ENCODE data around the gene NTRK2.

NTRK2 gene

GRCh38 chr9:84899326-84899725 is 229.8 kb downstream of the NTRK2 start:
- Histone ChIP-seq H3K4me3 (ENCODE audit: low read depth, low read length) (no peak overlapping the region), H3K36me3 (replicated peaks) (no peaks in the 10 kb centered on the region), H3K27ac (no peak overlapping the region), H3K27me3 (replicated peaks) (no peaks in the 10 kb centered on the region)
- DNase-seq = no peak
- TF ChIP-seq CTCF (IDR thresholded peaks at IDR 0.05; ENCODE audit: low read depth, low read length, missing control alignments) = no peak
- in situ Hi-C loops (cut with HindIII; ENCODE audit: low pct_ligation_motif_present, low sequenced_read_pairs) = no loop called here

DNA sequence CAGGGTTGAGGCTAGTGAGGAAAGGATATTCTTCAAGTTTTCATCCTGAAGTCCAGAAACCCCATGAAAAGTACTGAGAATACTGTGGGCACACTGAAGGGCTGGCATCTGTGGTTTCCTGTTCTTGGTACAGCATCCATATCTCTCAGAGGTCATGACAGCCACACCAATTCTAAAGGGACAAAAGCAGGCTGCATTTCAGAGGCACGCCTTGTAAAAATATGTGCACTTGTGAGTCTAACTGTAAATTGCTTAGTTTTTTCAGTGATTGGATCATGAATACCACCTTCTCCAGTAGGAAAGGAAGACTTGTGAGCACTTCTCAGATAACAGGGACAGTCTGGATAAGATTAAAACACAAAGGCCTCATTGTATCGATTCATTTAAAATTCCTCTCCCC is 230.9 kb downstream of the NTRK2 start:
- in situ Hi-C loops (cut with HindIII; ENCODE audit: low pct_ligation_motif_present, low sequenced_read_pairs) = no loop called here
- Histone ChIP-seq H3K27ac (no peak overlapping the region), H3K4me3 (ENCODE audit: low read depth, low read length) (no peak overlapping the region), H3K27me3 (replicated peaks) (no peaks in the 10 kb centered on the region), H3K36me3 (replicated peaks) (no peaks in the 10 kb centered on the region)
- no peak for TF ChIP-seq CTCF (IDR thresholded peaks at IDR 0.05; ENCODE audit: low read depth, low read length, missing control alignments)
- DNase-seq = no peak

DNA sequence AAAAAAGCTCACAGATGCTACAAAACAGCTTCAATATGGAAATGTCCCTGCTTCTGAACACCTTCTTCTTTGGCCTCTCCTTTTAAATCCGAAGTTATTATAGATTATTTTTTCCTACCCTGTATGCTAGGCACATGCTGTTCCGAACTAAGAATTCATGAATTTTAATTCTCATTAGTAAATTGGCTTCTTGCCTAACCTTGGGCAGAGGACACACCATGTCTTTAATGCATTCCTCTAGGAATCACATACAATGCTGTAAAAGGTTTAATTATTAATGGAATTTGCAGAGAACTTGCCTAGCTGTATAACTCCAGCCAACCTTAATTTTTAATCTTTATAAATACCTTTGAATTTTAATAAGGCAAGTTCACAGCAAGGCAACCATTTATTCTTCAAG is 234.4 kb downstream of the NTRK2 start:
- H3K4me3 ChIP-seq (ENCODE audit: low read depth, low read length) = no peak overlapping the region
- in situ Hi-C loops (cut with HindIII; ENCODE audit: low pct_ligation_motif_present, low sequenced_read_pairs) = no loop called here
- DNase-seq = no peak
- no peaks in the 10 kb centered on the region for H3K27me3 ChIP-seq (replicated peaks)
- no peaks in the 10 kb centered on the region for H3K36me3 ChIP-seq (replicated peaks)
- no peak overlapping the region for H3K27ac ChIP-seq
- TF ChIP-seq CTCF (IDR thresholded peaks at IDR 0.05; ENCODE audit: low read depth, low read length, missing control alignments) = no peak

DNA sequence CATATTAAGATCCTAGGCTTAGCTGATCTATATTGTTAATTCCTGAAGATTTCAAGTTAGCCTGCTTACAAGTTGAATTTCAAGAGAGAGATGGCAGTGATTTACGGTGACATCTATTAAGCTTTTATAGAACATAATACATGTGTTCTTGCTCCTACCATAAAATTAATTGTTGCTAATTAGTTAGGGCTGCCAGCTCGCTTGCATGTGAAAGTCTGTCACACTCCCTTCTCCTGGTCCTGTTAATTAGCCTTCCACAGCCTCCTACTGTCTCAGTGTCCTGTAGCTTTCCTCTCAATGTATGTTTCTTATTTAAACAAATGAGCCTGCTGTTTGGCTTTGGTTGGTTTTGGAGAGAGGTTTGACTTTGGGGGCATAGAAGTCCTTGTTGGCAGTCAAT is 247.2 kb downstream of the NTRK2 start:
- no peak for DNase-seq
- Histone ChIP-seq H3K36me3 (replicated peaks) (no peaks in the 10 kb centered on the region), H3K4me3 (ENCODE audit: low read depth, low read length) (no peak overlapping the region), H3K27ac (no peak overlapping the region), H3K27me3 (replicated peaks) (no peaks in the 10 kb centered on the region)
- in situ Hi-C loops (cut with HindIII; ENCODE audit: low pct_ligation_motif_present, low sequenced_read_pairs) = no loop called here
- TF ChIP-seq CTCF (IDR thresholded peaks at IDR 0.05; ENCODE audit: low read depth, low read length, missing control alignments) = no peak

DNA sequence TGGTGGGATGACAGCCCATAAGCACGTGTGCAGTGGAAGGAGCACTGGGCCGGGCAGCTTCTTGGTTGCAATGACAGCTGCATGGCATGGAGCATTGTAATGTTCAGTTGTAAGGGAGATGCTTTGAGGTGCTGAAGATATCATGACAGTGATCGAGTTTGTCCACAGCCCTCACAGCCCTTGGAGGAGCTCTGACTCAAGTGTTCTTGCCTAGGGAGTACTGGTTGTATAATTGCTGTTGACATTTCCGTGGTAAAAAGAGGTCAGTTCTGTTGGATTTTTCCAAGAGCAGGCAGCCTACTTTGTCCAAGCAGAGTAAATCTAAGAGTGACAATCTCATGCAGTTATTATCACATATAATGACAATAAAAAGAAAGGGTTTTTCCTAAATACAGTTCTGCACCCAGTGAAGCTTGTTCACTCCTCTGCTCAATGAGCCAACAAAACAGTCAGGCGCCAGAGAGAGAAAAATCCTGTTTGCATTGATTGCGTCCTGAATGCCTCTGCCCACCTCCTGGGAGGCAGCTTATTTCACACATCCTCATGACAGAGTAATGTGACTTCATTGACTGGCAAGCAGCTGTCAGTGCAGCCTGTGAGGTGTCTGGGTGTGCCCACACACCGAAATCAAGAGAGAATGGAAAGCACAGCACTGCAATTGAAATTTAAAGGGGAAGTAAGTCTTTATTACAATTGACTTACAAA is 248.0 kb downstream of the NTRK2 start:
- Histone ChIP-seq H3K4me3 (ENCODE audit: low read depth, low read length) (no peak overlapping the region), H3K27ac (no peak overlapping the region), H3K27me3 (replicated peaks) (no peaks in the 10 kb centered on the region), H3K36me3 (replicated peaks) (no peaks in the 10 kb centered on the region)
- no peak for TF ChIP-seq CTCF (IDR thresholded peaks at IDR 0.05; ENCODE audit: low read depth, low read length, missing control alignments)
- no peak for DNase-seq
- in situ Hi-C loops (cut with HindIII; ENCODE audit: low pct_ligation_motif_present, low sequenced_read_pairs) = no loop called here

- no peaks in the 10 kb centered on the region for H3K36me3 ChIP-seq (replicated peaks)
- no peak for DNase-seq
- in situ Hi-C loops (cut with HindIII; ENCODE audit: low pct_ligation_motif_present, low sequenced_read_pairs) = no loop called here
- no peak overlapping the region for H3K4me3 ChIP-seq (ENCODE audit: low read depth, low read length)
- no peaks in the 10 kb centered on the region for H3K27me3 ChIP-seq (replicated peaks)
- no peak overlapping the region for H3K27ac ChIP-seq
- TF ChIP-seq CTCF (IDR thresholded peaks at IDR 0.05; ENCODE audit: low read depth, low read length, missing control alignments) = no peak
Measured at GRCh38 chr9:84919440-84919839, 249.9 kb downstream of the NTRK2 start.
